ENCODE data around the gene PYROXD2. TPM values are rescaled to one million over a fixed set of nuclear protein-coding genes. Genes with fewer than 3 reads are reported as not detected.

The PYROXD2 gene
- total RNA-seq, 1 donor, result 6.5 TPM

DNA sequence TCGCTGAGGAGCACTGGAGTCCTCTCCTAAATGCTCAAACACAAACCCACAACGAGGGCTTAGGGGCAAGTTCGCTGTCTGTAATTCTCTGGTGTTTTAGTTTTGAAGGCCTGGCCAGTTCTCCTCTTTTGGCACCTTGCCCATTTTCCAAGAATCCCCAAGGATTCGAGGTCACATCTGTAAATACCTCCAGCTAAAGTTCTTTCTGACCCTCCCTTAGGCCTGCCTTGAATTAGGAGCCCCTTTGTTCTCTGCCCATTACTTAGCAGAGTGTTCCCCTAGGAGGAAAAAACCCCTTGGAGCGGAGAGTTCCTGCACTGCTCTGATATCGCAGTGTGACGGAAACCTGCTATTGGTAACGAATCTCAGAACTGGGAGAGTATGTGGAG lies 743 bp upstream of the PYROXD2 start:
- peak; percentile 37 for DNase-seq (ENCODE audit: low read depth)
- no peak for TF ChIP-seq CTCF (IDR thresholded peaks at IDR 0.05; ENCODE audit: insufficient read depth, low read length)
- H3K4me3 ChIP-seq (ENCODE audit: low read depth, low read length), result no peak overlapping the region

DNA sequence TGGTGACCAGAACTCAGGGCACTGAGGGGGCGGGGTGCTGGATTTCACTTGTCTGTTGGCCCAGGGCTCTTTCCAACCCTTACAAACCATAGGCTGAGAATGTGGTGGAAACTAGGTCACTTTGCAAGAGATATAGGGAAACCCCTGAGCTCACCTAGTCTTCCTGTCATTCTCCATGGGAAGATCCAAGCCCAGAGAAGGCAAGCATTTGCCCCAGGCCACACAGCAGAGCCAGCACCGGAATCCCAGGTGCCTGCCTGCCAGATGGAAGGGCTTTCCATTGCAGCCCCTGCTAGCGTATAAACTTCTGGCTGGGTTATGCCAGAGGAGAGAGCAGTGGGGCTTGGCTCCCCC lies 427 bp downstream of the PYROXD2 start:
- DNase-seq (ENCODE audit: low read depth), result no peak
- H3K4me3 ChIP-seq (ENCODE audit: low read depth, low read length), result peak overlapping the region; percentile 77
- TF ChIP-seq CTCF (IDR thresholded peaks at IDR 0.05; ENCODE audit: insufficient read depth, low read length), result no peak

- DNase-seq (ENCODE audit: low read depth), result peak; percentile 40
- no peak overlapping the region for H3K4me3 ChIP-seq (ENCODE audit: low read depth, low read length)
- no peak for TF ChIP-seq CTCF (IDR thresholded peaks at IDR 0.05; ENCODE audit: insufficient read depth, low read length)
Observed at GRCh38 chr10:98411768-98412167, 3.2 kb downstream of the PYROXD2 start.

- DNase-seq (ENCODE audit: low read depth), result no peak
- no peak overlapping the region for H3K4me3 ChIP-seq (ENCODE audit: low read depth, low read length)
- TF ChIP-seq CTCF (IDR thresholded peaks at IDR 0.05; ENCODE audit: insufficient read depth, low read length), result no peak
Observed at GRCh38 chr10:98411166-98411565, 3.8 kb downstream of the PYROXD2 start.

GRCh38 chr10:98410759-98411158 lies 4.2 kb downstream of the PYROXD2 start:
- DNase-seq (ENCODE audit: low read depth), result no peak
- TF ChIP-seq CTCF (IDR thresholded peaks at IDR 0.05; ENCODE audit: insufficient read depth, low read length), result no peak
- no peak overlapping the region for H3K4me3 ChIP-seq (ENCODE audit: low read depth, low read length)

- DNase-seq (ENCODE audit: low read depth), result no peak
- no peak for TF ChIP-seq CTCF (IDR thresholded peaks at IDR 0.05; ENCODE audit: insufficient read depth, low read length)
- H3K4me3 ChIP-seq (ENCODE audit: low read depth, low read length), result no peak overlapping the region
Observed at GRCh38 chr10:98410135-98410743, 4.7 kb downstream of the PYROXD2 start.

DNA sequence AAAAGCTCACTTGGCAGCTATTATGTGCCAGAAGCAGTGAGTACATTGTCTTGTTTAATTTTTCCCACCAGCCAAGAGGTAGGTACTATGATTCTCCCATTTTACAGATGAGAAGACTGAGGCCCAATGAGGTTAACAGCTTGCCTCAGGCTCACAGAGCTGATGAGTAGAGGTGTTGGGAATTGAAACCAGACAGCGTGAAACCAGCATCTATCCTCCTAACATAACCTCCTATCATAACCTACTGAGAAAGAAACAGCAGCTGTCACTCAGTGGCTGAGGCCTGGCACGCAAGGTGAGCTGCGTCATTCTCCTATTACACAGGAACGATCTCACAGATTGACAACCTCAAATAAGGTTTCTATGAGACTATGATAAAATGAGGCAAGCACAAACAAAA lies 6.2 kb downstream of the PYROXD2 start:
- no peak for DNase-seq (ENCODE audit: low read depth)
- H3K4me3 ChIP-seq (ENCODE audit: low read depth, low read length), result no peak overlapping the region
- no peak for TF ChIP-seq CTCF (IDR thresholded peaks at IDR 0.05; ENCODE audit: insufficient read depth, low read length)
